ENCODE results near the gene MIOS. TPM values are rescaled to one million over a fixed set of nuclear protein-coding genes. Genes with fewer than 3 reads are reported as not detected.

The MIOS gene
- total RNA-seq (10 to 100 TPM; 22.8 to 23.2 TPM), polyA plus RNA-seq (10 to 100 TPM in 1 of 2 donors, 1 to 10 TPM in 1; 6.3 to 16.2 TPM)
- long read RNA-seq, donor 1, partial matches to known transcripts: 3 of 14 reads
- long read RNA-seq, donor 1, other reads (novel, unspliced or antisense): 8 of 14 reads
- long read RNA-seq, donor 2, partial matches to known transcripts: 3 of 5 reads
- long read RNA-seq, donor 2, other reads (novel, unspliced or antisense): 2 of 5 reads

- intact Hi-C loops (cut with DNase I): loop anchor here in 1 of 2 donors (2.0 kb wide), 1 partner anchor 74 kb away; the partner anchor contains the start of gene UMAD1
- ATAC-seq (ENCODE audit: low FRiP score) (peak; percentile 94), DNase-seq (peak; percentile 91 to 95)
- Histone ChIP-seq H3K4me1 (ENCODE audit: control insufficient read depth in 1 of 2, insufficient read depth in 2 of 2, low read length in 2 of 2) (no peaks in the 10 kb centered on the region), H3K36me3 (ENCODE audit: control insufficient read depth in 1 of 2, insufficient read depth in 2 of 2, low read length in 1 of 2) (no peaks in the 10 kb centered on the region), H3K27ac (ENCODE audit: low read depth in 1 of 2, low read length in 2 of 2) (peak within 1 kb of the TSS; percentile 82 to 88), H3K9me3 (ENCODE audit: control insufficient read depth, low read length) (no peaks in the 10 kb centered on the region), H3K4me3 (ENCODE audit: low read length in 2 of 2) (peak within 1 kb of the TSS; percentile 87 to 90), H3K27me3 (ENCODE audit: control insufficient read depth in 1 of 2, insufficient read depth in 2 of 2, low read length in 1 of 2) (no peaks in the 10 kb centered on the region)
- WGBS, 2 donors: 0 to 1% methylated on average over 66 to 96 of the region's 96 CpGs
Observed at GRCh38 chr7:7566651-7567611, at the start of gene MIOS. TSS of gene MIOS (plus strand) at chr7:7566884. CDS start at chr7:7572476, 5,592 bp downstream.

- no peaks in the 10 kb centered on the region for H3K4me1 ChIP-seq (ENCODE audit: control insufficient read depth in 1 of 2, insufficient read depth in 2 of 2, low read length in 2 of 2)
- no peaks in the 10 kb centered on the region for H3K9me3 ChIP-seq (ENCODE audit: control insufficient read depth, low read length)
- ATAC-seq (ENCODE audit: low FRiP score) (no peak), DNase-seq (no peak)
- no peaks in the 10 kb centered on the region for H3K36me3 ChIP-seq (ENCODE audit: control insufficient read depth in 1 of 2, insufficient read depth in 2 of 2, low read length in 1 of 2)
- H3K27ac ChIP-seq (ENCODE audit: low read depth in 1 of 2, low read length in 2 of 2): no peak overlapping the region
- H3K27me3 ChIP-seq (ENCODE audit: control insufficient read depth in 1 of 2, insufficient read depth in 2 of 2, low read length in 1 of 2): no peaks in the 10 kb centered on the region
- 5 to 6% methylated on average over 3 of the region's 3 CpGs for WGBS, 2 donors
- H3K4me3 ChIP-seq (ENCODE audit: low read length in 2 of 2): no peak overlapping the region
- intact Hi-C loops (cut with DNase I): no loop called here
Observed at GRCh38 chr7:7517754-7518153, 48.9 kb upstream of the MIOS start.

GRCh38 chr7:7519056-7519455 lies 47.6 kb upstream of the MIOS start:
- H3K27me3 ChIP-seq (ENCODE audit: control insufficient read depth in 1 of 2, insufficient read depth in 2 of 2, low read length in 1 of 2): no peaks in the 10 kb centered on the region
- 92 to 98% methylated on average over 2 of the region's 2 CpGs for WGBS, 2 donors
- no peaks in the 10 kb centered on the region for H3K36me3 ChIP-seq (ENCODE audit: control insufficient read depth in 1 of 2, insufficient read depth in 2 of 2, low read length in 1 of 2)
- intact Hi-C loops (cut with DNase I): no loop called here
- H3K4me1 ChIP-seq (ENCODE audit: control insufficient read depth in 1 of 2, insufficient read depth in 2 of 2, low read length in 2 of 2): no peaks in the 10 kb centered on the region
- ATAC-seq (ENCODE audit: low FRiP score): no peak
- no peak for DNase-seq
- no peaks in the 10 kb centered on the region for H3K9me3 ChIP-seq (ENCODE audit: control insufficient read depth, low read length)
- H3K27ac ChIP-seq (ENCODE audit: low read depth in 1 of 2, low read length in 2 of 2): no peak overlapping the region
- H3K4me3 ChIP-seq (ENCODE audit: low read length in 2 of 2): no peak overlapping the region

GRCh38 chr7:7519528-7519927 lies 47.2 kb upstream of the MIOS start:
- ATAC-seq (ENCODE audit: low FRiP score): no peak

GRCh38 chr7:7521259-7521658 lies 45.4 kb upstream of the MIOS start:
- no peak overlapping the region for H3K27ac ChIP-seq (ENCODE audit: low read depth in 1 of 2, low read length in 2 of 2)
- no peak for ATAC-seq (ENCODE audit: low FRiP score)
- WGBS, 2 donors: 69 to 74% methylated on average over 3 of the region's 3 CpGs
- intact Hi-C loops (cut with DNase I): no loop called here
- DNase-seq: no peak
- H3K4me1 ChIP-seq (ENCODE audit: control insufficient read depth in 1 of 2, insufficient read depth in 2 of 2, low read length in 2 of 2): no peaks in the 10 kb centered on the region
- H3K4me3 ChIP-seq (ENCODE audit: low read length in 2 of 2): no peak overlapping the region
- H3K9me3 ChIP-seq (ENCODE audit: control insufficient read depth, low read length): no peaks in the 10 kb centered on the region
- H3K36me3 ChIP-seq (ENCODE audit: control insufficient read depth in 1 of 2, insufficient read depth in 2 of 2, low read length in 1 of 2): no peaks in the 10 kb centered on the region
- H3K27me3 ChIP-seq (ENCODE audit: control insufficient read depth in 1 of 2, insufficient read depth in 2 of 2, low read length in 1 of 2): no peaks in the 10 kb centered on the region

More at GRCh38 chr7:7519528-7519927, 47.2 kb upstream of the MIOS start:
- H3K4me3 ChIP-seq (ENCODE audit: low read length in 2 of 2): no peak overlapping the region
- no peaks in the 10 kb centered on the region for H3K27me3 ChIP-seq (ENCODE audit: control insufficient read depth in 1 of 2, insufficient read depth in 2 of 2, low read length in 1 of 2)
- WGBS, 2 donors: 66% methylated on average over 2 of the region's 2 CpGs
- no peaks in the 10 kb centered on the region for H3K4me1 ChIP-seq (ENCODE audit: control insufficient read depth in 1 of 2, insufficient read depth in 2 of 2, low read length in 2 of 2)
- intact Hi-C loops (cut with DNase I): no loop called here
- H3K36me3 ChIP-seq (ENCODE audit: control insufficient read depth in 1 of 2, insufficient read depth in 2 of 2, low read length in 1 of 2): no peaks in the 10 kb centered on the region
- H3K27ac ChIP-seq (ENCODE audit: low read depth in 1 of 2, low read length in 2 of 2): no peak overlapping the region
- no peaks in the 10 kb centered on the region for H3K9me3 ChIP-seq (ENCODE audit: control insufficient read depth, low read length)
- DNase-seq: no peak

GRCh38 chr7:7522421-7522820 lies 44.3 kb upstream of the MIOS start:
- intact Hi-C loops (cut with DNase I): no loop called here
- Histone ChIP-seq H3K9me3 (ENCODE audit: control insufficient read depth, low read length) (no peaks in the 10 kb centered on the region), H3K36me3 (ENCODE audit: control insufficient read depth in 1 of 2, insufficient read depth in 2 of 2, low read length in 1 of 2) (no peaks in the 10 kb centered on the region), H3K27me3 (ENCODE audit: control insufficient read depth in 1 of 2, insufficient read depth in 2 of 2, low read length in 1 of 2) (no peaks in the 10 kb centered on the region), H3K4me3 (ENCODE audit: low read length in 2 of 2) (no peak overlapping the region), H3K4me1 (ENCODE audit: control insufficient read depth in 1 of 2, insufficient read depth in 2 of 2, low read length in 2 of 2) (no peaks in the 10 kb centered on the region), H3K27ac (ENCODE audit: low read depth in 1 of 2, low read length in 2 of 2) (no peak overlapping the region)
- WGBS, 2 donors: 56 to 71% methylated on average over 3 of the region's 3 CpGs
- ATAC-seq (ENCODE audit: low FRiP score) (no peak), DNase-seq (no peak)

GRCh38 chr7:7524121-7524520 lies 42.6 kb upstream of the MIOS start:
- Histone ChIP-seq H3K4me3 (ENCODE audit: low read length in 2 of 2) (no peak overlapping the region), H3K36me3 (ENCODE audit: control insufficient read depth in 1 of 2, insufficient read depth in 2 of 2, low read length in 1 of 2) (no peaks in the 10 kb centered on the region), H3K4me1 (ENCODE audit: control insufficient read depth in 1 of 2, insufficient read depth in 2 of 2, low read length in 2 of 2) (no peaks in the 10 kb centered on the region), H3K27ac (ENCODE audit: low read depth in 1 of 2, low read length in 2 of 2) (no peak overlapping the region), H3K27me3 (ENCODE audit: control insufficient read depth in 1 of 2, insufficient read depth in 2 of 2, low read length in 1 of 2) (no peaks in the 10 kb centered on the region), H3K9me3 (ENCODE audit: control insufficient read depth, low read length) (no peaks in the 10 kb centered on the region)
- intact Hi-C loops (cut with DNase I): no loop called here
- no peak for DNase-seq
- ATAC-seq (ENCODE audit: low FRiP score): no peak
- 50 to 59% methylated on average over 3 of the region's 3 CpGs for WGBS, 2 donors

GRCh38 chr7:7526006-7526405 lies 40.7 kb upstream of the MIOS start:
- DNase-seq (no peak), ATAC-seq (ENCODE audit: low FRiP score) (no peak)
- Histone ChIP-seq H3K27me3 (ENCODE audit: control insufficient read depth in 1 of 2, insufficient read depth in 2 of 2, low read length in 1 of 2) (no peaks in the 10 kb centered on the region), H3K4me1 (ENCODE audit: control insufficient read depth in 1 of 2, insufficient read depth in 2 of 2, low read length in 2 of 2) (no peaks in the 10 kb centered on the region), H3K27ac (ENCODE audit: low read depth in 1 of 2, low read length in 2 of 2) (no peak overlapping the region), H3K9me3 (ENCODE audit: control insufficient read depth, low read length) (no peaks in the 10 kb centered on the region), H3K36me3 (ENCODE audit: control insufficient read depth in 1 of 2, insufficient read depth in 2 of 2, low read length in 1 of 2) (no peaks in the 10 kb centered on the region), H3K4me3 (ENCODE audit: low read length in 2 of 2) (no peak overlapping the region)
- 96% methylated on average over 2 of the region's 2 CpGs for WGBS, 2 donors
- intact Hi-C loops (cut with DNase I): no loop called here
